ENCODE data around the gene HTR7. TPM values are rescaled to one million over a fixed set of nuclear protein-coding genes. Genes with fewer than 3 reads are reported as not detected.

The HTR7 gene
- total RNA-seq, 1 donor from 2014 or later = 0.10 TPM

GRCh38 chr10:90745565-90745964 lies 112.3 kb downstream of the HTR7 start:
- DNase-seq (ENCODE audit: low spot score) (no peak), ATAC-seq (no peak)

- DNase-seq (ENCODE audit: low spot score) (no peak), ATAC-seq (no peak)
These were observed 114.5 kb downstream of the HTR7 start for GRCh38 chr10:90743291-90743690.

- peak; percentile 15 for ATAC-seq
- DNase-seq (ENCODE audit: low spot score) = no peak
These were observed 115.8 kb downstream of the HTR7 start for GRCh38 chr10:90741926-90742565.

GRCh38 chr10:90740265-90740664 lies 117.6 kb downstream of the HTR7 start:
- no peak for DNase-seq (ENCODE audit: low spot score)
- ATAC-seq = no peak

- no peak for ATAC-seq
- DNase-seq (ENCODE audit: low spot score) = no peak
These were observed 119.0 kb downstream of the HTR7 start for GRCh38 chr10:90738885-90739284.

GRCh38 chr10:90734415-90734814 lies 123.4 kb downstream of the HTR7 start:
- ATAC-seq = no peak
- no peak for DNase-seq (ENCODE audit: low spot score)

DNA sequence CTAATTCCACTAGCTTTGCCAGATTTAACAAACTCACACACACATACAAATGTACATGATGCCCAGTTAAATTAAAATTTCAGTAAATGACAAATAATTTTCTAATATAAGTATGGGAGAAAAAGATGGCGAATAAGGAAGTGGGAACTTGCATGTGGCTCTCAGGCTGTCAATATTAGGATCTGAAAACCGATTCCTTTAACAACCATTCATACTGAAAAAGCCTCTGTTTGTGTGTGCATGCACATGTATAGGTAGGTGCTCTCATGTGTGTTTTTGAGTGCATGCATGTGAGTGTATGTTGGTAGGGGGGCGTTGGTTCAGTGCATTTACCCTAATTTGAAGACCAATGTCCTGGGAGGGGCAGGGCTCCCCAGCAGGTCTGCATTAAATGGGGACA lies 125.3 kb downstream of the HTR7 start:
- DNase-seq (ENCODE audit: low spot score) (no peak), ATAC-seq (no peak)

DNA sequence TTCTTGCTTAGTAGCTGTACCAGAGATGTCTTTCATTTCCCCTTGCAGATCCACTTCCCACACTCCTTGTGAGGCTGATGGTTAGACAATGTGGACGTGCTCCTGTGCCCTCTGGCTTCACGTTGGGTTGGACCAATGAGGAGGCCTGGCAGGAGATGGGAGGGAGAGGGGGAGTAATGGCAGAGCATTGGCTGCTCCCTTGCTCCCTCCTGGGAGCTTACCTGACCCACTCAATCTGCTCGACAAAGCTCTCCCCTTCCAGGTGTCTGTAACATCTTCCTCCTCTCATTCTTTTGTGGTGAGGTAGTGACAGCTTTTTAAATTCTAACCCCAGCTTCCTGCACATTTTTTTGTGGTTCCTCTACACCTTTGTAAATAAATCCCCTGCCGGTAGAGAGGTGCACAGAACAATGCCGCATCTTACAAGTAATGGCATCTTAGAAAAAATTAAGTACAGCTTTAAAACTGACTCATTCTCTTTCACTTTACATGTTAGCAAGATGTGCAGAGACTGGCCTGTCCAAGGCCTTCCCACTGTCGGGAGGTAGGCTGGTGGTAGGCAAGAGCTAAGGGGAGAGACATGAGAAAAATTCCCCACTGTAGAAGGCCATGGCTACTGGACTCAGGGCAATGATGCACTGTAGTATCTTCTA lies 134.3 kb downstream of the HTR7 start:
- DNase-seq (ENCODE audit: low spot score) = no peak
- no peak for ATAC-seq

- DNase-seq (ENCODE audit: low spot score) = no peak
- no peak for ATAC-seq
These were observed 135.0 kb downstream of the HTR7 start for GRCh38 chr10:90722832-90723231.

DNA sequence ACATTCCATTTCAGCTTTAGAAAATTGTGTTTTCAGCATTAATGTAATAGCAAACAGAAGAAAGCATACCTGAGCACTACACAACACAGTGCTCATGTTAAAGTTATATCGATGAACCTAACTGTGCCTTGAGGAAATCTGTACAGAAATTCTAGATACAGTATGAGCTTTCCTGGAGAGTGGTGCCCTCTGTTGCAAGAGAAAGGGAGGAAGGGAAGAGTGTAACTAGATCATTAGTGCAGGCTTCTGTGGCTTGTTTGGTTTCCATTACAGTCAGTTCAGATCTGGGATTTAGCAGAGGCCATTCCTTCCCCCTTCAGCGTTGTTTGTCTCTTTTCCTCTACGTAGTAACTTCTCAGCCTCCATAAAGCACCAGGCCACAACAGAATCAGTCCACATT lies 139.7 kb downstream of the HTR7 start:
- DNase-seq (ENCODE audit: low spot score) = no peak
- ATAC-seq = no peak

DNA sequence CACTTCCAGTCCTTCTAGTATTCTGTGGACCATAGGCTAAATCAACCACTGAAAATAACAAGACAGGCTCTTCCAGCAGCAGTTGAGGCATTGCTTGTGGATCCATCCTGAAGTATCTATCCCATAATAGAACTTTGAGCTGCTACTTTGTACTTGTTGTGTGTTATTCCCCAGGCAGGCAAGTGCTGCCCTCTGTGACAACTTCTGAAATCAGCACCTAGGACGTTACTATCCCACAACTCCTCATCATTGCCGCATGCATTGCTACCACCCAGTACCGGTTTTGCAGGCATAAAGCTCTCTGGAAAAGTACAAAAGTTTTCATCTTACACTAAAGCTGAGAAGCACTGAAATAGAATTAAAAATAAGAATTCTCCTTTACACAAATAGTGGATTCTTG lies 145.3 kb downstream of the HTR7 start:
- no peak for ATAC-seq
- no peak for DNase-seq (ENCODE audit: low spot score)

- ATAC-seq (no peak), DNase-seq (ENCODE audit: low spot score) (no peak)
These were observed 148.1 kb downstream of the HTR7 start for GRCh38 chr10:90709727-90710126.

DNA sequence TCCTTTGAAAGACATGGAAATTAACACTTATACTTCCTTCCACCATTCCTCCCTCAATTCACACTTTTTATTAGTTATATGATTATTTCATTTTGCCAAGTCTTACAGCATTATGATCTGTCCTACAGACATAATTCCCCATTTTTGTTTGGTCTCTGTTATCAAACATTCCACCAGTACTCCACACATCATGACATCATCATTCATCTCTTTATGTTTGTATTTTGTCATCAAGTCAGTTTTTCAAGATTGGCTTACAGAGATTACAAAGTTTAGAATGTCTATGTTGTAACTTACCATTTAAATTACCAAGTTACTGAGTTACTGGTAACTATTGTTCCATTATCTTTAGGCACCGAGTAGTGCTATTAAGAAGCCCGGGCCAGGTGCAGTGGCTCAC lies 150.2 kb downstream of the HTR7 start:
- ATAC-seq (no peak), DNase-seq (ENCODE audit: low spot score) (no peak)

DNA sequence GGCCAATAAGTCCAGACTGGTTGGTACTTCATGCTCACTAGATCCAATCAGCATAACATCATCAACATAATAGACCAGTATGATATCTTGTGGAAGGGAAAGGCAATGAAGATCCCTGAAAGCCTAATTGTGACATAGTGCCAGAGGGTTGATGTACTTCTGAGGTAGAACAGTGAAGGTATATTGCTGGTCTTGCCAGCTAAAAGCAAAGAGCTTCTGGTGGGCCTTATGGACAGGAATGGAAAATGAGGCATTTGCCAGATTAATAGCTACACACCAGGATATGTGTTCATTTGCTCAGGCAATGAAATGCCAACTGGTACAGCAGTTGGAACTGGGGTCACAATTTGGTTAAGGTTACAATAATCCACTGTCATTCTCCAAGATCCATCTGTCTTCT lies 156.4 kb downstream of the HTR7 start:
- ATAC-seq = no peak
- no peak for DNase-seq (ENCODE audit: low spot score)

DNA sequence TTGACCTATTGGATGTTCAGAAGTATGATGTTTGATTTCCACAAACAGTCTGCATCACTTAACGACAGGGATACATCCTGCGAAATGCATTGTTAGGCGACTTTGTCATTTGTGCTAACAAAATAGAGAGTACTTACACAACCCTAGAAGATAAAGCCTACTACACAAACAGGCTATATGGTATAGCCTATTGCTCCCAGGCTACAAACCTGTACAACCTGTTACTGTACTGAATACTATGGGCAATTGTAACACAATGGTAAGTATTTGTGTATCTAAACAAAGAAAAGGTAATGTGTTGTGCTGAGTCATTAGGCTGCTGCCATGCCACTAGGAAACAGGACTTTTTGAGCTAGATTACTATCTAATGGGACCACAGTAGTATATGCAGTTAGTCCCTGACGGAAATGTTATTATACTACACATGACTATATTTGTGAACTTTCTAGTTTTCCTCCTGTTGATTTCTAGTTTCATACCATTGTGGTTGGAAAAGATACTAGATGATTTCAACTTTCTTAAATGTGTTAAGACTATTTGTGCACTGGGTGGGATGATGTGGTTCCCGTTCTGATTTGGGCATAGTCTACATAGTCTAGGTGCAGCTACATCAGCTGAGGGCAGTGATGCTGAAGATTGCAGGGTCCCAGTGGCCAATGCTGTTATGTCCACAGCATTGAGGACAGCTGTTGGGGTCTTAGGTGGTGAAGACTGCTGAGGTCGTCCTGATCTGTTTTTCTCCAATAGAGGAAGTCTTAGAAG lies 161.7 kb downstream of the HTR7 start:
- DNase-seq (ENCODE audit: low spot score) (no peak), ATAC-seq (no peak)

Other genes with a start within 250 kb of the HTR7 start
- gene RPP30, start 13.9 kb upstream of the HTR7 start, total RNA-seq = 8.4 TPM
- gene ANKRD1, start 63.0 kb upstream of the HTR7 start, total RNA-seq = not detected